K562 (cell line): ENCODE data around the gene SLC2A9.

ENCODE experiments used
- ELK1 ChIP-seq: sonication (generic); formaldehyde crosslinking; IDR thresholded peaks from 2 replicates; pipeline ENCODE4 v1.8.1; 2022; ENCODE audit warnings: missing genetic modification reagents
- HMG20B ChIP-seq: fragments of 250-450 bp; sonication (Bioruptor Pico); IDR thresholded peaks from 2 replicates; pipeline ENCODE4 v1.5.0; 2021; ENCODE audit warnings: mild to moderate bottlenecking
- PHB2 ChIP-seq: fragments of 450-650 bp; IDR thresholded peaks from 2 replicates; pipeline ENCODE4 v1.6.1; 2017; ENCODE audit warnings: low read depth
- ZNF24 ChIP-seq: fragments of 450-650 bp; IDR thresholded peaks from 2 replicates; pipeline ENCODE4 v1.6.1; 2016
- ZZZ3 ChIP-seq: fragments of 450-650 bp; IDR thresholded peaks from 2 replicates; pipeline ENCODE4 v1.6.1; 2016; ENCODE audit warnings: antibody characterized with exemption, mild to moderate bottlenecking, moderate library complexity

GRCh38 chr4:10056334-10057022 lies 35.2 kb upstream of the SLC2A9 start:
- TF ChIP-seq ZNF24: no peak
- no peak for TF ChIP-seq HMG20B (CRISPR knock-in tag)
- TF ChIP-seq ZZZ3: no peak
- no peak for TF ChIP-seq ELK1 (CRISPR knock-in tag)
- no peak for TF ChIP-seq PHB2
